ENCODE data around the gene NGRN.
A peak's percentile ranks its signal among the peaks of the same experiment; 100 is the strongest.
"Not testable (repeated sequence)": the region's sequence is repeated elsewhere in the genome, so short reads cannot be mapped to it uniquely, and the experiment has no call there.

Gene NGRN

DNA sequence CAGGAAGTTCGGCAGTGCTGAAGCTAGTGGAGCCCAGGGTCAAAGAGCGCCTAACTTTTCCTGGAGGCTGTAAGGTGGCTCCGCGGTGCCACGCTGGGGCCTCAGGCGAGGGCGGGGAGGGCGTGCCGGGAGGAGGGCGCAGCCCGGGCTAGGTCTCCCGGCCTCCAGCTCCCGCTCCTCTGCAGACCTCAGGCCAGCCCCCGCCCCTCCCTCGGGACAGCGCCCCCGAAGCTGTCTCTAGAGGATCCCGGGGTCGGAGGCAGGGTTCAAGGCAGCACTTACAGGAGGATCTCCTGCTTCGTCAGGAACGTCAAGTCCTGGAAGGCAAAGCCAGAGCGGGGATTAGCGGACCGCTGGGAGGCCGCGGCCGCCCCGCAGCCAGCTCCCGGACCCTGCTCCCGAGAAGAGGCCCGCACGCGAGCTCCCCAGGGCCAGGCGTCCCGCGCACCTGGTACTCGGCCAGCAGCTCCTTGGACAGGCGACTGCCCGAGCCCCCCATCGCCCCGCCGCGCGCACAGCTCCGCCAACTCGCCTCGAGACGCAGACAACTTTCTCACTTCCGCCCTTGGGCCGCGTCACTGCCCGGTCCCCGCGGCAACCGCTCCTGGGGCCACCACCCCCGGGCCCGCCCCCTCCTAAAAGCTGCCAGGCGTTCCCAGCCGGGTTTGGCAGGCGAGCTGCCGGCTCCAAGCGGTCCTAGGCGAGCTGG is 31.9 kb upstream of the NGRN start, which contains the start of gene CIB1:
CIB1 (minus strand) TSS at position 555 of the 709 bp plus-strand sequence; CDS start at position 499, 56 bp downstream.
- DNase-seq (ENCODE audit: low read depth in 2 of 3, low spot score in 1 of 3): peak; percentile 95 to 97 (median 96)

DNA sequence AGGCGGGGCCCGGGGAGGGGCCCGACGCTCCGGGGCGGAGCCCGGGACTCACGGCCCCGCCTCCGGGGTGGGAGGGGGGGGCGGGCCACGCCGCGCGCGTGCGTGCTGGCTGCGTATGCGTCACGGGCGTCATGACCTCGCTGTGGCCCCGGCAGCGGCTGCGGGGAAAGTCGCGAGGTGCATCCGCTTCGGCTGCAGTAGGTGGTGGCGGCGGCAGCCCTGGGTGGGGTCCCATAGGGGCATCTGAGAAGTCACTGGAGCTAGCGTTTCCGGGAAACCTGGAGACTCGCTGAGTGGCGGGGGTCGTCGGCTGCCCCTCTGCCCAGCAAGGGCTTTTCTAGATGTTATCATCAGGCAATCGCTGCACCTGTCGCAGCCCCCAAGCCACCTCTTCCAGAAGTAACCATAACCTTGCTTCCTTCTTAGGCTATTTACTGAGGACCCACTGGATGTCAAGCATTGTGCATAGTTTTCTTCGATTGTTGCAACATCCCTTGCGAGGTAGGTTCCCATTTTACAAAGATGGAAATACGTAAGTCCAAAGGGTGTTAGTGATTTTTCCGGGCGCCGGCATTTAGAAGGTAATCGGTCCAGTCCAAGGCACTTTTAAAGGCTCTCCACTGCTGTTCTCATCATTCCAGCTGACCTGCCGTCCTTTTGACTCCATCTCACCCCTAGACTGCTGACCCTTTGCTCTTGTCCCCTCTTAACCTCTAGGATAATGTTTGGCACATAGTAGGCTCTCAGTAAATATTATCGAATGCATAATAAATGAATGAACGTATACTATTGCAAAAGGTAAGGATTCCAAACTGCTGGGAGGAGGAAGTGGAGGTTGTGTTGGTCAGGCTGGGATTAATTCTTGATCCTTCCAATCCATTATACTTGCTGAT is 31.1 kb upstream of the NGRN start, which contains the start of gene GDPGP1:
GDPGP1 (plus strand) TSS at position 114 of the 893 bp plus-strand sequence. CDS start 6,700 bp downstream, outside the sequence.
- DNase-seq (ENCODE audit: low read depth in 2 of 3, low spot score in 1 of 3): no peak

GRCh38 chr15:90239371-90239770 is 26.1 kb upstream of the NGRN start:
- DNase-seq (ENCODE audit: low read depth in 2 of 3, low spot score in 1 of 3): no peak

DNA sequence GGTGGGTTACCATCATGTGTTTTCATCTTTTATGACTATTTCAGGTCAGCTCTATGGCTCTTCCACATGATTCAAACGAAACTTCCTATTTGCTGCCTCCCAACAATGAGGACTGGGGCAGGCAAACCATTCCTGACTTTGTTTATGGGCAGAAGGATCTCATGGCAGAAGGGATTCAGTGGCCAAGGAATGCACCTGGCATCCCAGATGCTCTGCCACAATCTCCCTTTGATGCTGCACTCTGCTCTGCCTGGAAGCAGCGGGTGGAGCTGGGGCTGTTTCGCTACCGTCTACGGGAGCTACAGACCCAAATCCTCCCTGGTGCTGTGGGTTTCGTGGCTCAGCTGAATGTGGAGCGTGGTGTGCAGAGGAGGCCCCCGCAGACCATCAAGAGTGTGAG is 24.6 kb upstream of the NGRN start:
- DNase-seq (ENCODE audit: low read depth in 2 of 3, low spot score in 1 of 3): no peak

DNA sequence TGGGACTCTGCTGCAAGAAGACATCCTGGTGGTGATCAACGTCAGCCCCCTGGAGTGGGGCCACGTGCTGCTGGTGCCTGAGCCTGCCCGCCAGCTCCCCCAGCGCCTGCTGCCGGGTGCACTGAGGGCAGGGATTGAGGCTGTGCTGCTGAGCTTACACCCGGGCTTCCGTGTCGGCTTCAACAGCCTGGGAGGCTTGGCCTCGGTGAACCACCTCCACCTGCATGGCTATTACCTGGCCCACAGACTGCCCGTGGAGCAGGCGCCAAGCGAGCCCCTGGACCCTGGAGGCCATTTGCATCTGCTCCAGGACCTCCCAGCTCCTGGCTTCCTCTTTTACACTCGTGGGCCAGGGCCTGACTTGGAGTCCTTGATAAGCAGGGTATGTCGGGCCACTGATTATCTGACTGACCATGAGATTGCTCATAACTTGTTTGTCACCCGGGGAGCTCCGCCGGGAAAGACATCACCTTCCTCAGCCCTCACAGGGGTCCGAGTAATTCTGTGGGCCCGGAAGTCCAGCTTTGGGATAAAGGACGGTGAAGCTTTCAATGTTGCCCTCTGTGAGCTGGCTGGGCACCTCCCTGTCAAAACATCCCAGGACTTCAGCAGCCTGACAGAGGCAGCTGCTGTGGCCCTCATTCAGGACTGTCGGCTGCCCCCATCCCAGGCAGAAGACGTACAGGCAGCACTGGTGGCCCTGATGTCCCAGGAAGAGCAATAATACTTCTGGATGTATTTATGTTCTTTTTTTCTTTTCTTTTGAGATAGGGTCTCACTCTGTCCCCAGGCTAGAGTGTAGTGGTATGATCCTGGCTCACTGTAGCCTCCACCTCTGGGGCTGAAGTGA is 23.9 kb upstream of the NGRN start:
- DNase-seq (ENCODE audit: low read depth in 2 of 3, low spot score in 1 of 3): no peak

DNA sequence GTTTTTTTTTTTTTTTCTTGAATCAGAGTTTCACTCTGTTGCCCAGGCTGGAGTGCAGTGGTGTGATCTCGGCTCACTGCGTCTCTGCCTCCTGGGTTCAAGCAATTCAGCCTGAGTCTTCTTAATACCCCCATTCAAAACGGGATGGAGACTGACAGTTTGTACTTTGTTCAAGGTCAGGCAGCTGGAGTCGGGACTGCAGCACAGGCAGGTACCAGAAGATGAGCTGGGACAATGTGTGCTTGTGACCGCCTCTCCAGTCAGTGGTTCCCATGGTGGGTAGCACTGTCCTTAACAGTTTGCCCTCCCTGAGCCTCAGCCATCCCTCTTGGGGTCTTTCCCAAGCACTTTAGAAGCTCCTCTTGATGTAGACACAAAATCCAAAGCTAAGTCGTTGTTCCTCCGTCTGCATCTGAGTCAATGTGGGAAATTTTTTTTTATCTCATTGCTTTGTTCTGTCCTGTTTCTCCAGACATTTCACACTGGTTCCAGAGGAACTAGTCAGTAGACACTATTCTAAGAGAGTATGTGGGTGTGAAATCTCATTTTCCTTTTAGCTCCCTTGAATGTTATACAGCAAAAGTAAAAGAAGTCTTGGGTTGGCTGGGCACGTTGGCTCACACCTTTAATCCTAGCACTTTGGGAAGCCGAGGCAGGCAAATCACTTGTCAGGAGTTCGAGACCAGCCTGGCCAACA is 21.4 kb upstream of the NGRN start:
- no peak for DNase-seq (ENCODE audit: low read depth in 2 of 3, low spot score in 1 of 3)

DNA sequence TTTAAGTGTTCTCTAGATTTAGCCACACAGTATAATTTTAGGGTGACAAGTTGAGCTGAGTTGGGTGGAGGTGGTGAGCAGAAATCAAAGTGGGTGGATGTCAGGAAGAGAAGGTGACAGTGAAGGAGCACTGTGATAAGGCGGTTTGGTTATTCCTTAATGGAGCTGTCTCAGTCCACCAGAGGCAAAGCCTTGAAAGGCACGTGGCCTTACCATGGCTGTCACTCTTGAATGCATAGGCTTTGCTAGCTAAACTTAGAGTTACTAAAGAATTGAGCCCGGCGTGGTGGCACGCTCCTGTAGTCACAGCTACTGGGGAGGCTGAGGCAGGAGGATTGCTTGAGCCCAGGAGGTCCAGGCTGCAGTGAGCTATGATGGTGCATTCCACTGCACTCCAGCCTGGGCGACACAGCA is 16.7 kb upstream of the NGRN start:
- DNase-seq (ENCODE audit: low read depth in 2 of 3, low spot score in 1 of 3): no peak

DNA sequence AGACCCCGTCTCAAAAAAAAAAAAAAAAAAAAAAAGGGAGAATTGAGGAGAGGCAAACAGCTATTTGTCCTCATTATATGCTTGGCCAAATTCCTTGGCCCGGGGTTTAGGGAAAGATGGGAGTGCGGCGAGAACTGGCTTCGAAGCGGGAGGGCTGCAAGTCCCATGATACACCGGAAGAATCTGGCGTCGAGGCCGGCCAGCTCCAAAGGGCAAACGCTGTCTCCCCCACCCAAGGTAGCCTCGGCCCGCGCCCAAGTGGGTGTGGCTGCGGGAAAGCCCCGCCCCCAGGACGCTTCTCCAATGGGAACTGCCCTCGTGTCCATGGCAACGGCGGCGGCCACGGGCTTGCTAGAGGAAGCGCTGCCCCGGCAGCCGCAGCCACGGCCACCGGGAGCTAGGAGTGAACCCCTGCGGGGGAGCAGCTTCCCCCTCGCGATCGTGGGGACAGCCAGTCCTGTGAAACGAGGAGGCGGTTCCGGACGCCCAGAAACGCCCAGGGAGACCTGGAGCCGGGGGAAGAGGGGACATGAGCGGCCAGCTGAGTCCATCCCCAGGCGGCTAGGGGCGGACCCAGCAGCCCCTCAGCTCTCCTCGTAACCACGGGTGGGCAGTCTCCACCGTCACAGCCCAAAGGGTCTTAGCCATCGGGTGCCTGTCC is 16.1 kb upstream of the NGRN start, which contains the start of gene TTLL13:
TTLL13 (plus strand) TSS at position 354 of the 661 bp plus-strand sequence. CDS start 1,075 bp downstream, outside the sequence.
- DNase-seq (ENCODE audit: low read depth in 2 of 3, low spot score in 1 of 3): peak; percentile 63 to 85 (median 76)

DNA sequence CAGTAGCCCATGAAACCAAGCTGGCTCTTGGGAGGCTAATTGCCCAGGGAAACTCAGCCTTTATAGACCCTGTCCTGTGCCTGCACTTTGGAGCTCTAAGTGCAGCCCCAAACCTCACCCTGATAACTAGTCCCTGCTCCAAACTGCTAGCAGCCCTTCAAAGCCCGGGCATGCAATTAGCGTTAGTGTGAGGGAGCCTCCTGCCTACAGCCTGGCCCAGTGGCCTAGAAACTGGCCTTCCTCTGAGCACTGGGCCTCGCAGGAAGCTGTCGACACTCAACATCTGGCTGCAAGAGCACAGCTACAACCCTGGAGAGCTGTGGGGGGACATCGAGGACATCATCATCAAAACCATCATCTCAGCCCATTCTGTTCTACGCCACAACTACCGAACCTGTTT is 7.7 kb upstream of the NGRN start:
- DNase-seq (ENCODE audit: low read depth in 2 of 3, low spot score in 1 of 3): no peak

GRCh38 chr15:90259524-90259923 is 5.9 kb upstream of the NGRN start:
- DNase-seq (ENCODE audit: low read depth in 2 of 3, low spot score in 1 of 3): no peak

DNA sequence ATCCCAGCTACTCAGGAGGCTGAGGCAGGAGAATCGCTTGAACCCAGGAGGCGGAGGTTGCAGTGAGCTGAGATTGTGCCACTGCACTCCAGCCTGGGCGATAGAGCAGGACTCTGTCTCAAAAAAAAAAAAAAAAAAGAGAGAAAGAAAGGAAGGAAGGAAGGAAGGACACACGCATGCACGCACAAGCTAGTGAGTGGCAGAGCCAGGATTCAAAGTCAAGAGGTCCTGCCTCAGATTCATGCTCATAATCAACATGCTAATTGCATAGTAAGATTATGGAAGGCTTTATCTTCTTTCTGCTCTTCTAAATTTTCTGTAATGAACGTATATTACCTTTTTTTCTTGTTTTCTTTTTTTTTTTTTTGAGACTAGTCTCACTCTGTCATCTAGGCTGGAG is 4.7 kb upstream of the NGRN start:
- DNase-seq (ENCODE audit: low read depth in 2 of 3, low spot score in 1 of 3): not testable (repeated sequence)

DNA sequence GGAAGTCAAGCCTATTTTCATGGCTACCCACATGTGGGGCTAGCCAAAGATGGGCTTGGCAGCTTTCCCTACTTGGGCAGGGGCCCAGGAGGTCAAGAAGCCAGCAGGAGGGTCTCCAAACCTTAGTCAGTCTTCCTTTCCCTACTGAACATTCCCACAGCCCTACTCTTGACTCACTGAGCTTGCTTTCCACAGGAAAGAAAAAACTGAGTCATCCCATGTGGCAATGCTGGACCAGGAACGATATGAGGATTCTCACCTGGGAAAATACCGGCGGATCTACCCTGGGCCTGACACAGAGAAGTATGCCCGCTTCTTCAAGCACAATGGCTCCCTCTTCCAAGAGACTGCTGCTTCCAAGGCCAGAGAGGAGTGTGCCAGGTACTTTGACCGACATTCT is 3.7 kb upstream of the NGRN start:
- DNase-seq (ENCODE audit: low read depth in 2 of 3, low spot score in 1 of 3): no peak

GRCh38 chr15:90262426-90262825 is 3.0 kb upstream of the NGRN start:
- DNase-seq (ENCODE audit: low read depth in 2 of 3, low spot score in 1 of 3): no peak

DNA sequence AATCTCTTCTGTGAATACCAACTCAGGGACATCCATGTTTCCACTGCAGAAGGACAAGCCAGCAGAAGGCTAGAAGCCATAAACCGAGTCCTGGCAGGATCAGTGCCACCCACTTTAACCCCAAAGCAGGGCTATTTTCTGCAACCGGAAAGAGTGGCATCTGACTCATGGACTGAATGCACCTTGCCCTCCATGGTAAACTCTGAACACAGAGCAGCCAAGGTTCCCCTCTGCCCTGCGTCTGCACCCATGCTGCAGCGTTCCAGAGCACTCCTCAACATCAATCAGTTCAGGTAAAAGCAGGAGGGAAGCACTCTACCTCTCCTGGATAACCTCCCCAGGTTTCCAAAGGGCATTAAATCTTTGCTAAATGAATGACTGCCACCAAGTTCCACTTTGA is 801 bp upstream of the NGRN start:
- peak in 1 of 3 donors; percentile 29 for DNase-seq (ENCODE audit: low read depth in 2 of 3, low spot score in 1 of 3)

- peak; percentile 22 to 43 (median 27) for DNase-seq (ENCODE audit: low read depth in 2 of 3, low spot score in 1 of 3)
Measured at GRCh38 chr15:90266061-90266431, 574 bp downstream of the NGRN start.

GRCh38 chr15:90266485-90266884 is 1.0 kb downstream of the NGRN start:
- DNase-seq (ENCODE audit: low read depth in 2 of 3, low spot score in 1 of 3): no peak

DNA sequence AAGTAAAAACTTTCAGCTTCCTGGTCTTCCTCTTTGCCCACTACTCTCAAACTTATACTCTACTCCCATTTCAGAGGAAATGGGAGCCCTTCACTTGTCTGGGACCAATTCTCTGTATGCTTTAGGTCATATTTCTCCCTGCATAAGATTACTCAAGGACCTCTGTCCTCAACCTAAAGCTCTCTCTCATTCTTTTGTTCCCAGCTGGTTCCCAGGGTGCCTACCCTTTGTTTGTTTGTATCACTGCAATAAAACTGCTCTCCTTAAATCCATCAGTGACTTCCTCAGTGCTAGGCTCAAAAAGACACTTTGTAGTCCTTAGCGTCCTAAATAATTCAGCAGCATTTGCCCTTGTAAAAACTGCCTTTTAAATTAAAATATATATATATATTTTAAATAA is 2.9 kb downstream of the NGRN start:
- DNase-seq (ENCODE audit: low read depth in 2 of 3, low spot score in 1 of 3): no peak

GRCh38 chr15:90270502-90271150 is 5.2 kb downstream of the NGRN start:
- no peak for DNase-seq (ENCODE audit: low read depth in 2 of 3, low spot score in 1 of 3)

DNA sequence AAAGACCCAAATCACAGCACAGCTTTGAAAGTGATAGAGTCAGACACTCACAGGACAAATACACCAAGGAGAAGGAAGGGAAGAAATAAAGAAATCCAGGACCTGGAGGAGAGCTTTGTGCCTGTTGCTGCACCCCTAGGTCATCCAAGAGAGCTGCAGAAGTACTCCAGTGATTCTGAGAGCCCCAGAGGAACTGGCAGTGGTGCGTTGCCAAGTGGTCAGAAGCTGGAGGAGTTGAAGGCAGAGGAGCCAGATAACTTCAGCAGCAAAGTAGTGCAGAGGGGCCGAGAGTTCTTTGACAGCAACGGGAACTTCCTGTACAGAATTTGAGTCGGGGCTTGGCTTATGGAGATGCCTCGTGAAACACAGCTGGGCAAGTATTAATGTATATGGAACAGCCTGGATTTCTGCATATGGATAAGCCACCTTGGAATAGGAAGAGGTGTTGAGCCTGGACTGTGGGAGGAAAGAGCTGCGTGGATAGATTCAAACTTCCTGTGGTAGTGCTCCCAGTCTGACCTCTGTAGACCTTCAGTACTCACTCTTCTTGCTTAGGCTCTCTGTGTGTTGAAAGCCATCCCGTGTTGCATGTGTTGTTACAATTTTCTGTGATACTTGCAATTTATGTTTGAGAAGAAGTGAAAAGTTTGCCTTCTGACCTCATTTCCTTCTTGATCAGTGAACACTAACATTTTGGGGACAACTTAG is 6.1 kb downstream of the NGRN start:
- DNase-seq (ENCODE audit: low read depth in 2 of 3, low spot score in 1 of 3): no peak

All from stimulated activated CD4-positive, alpha-beta T cell treated with anti-CD3 and anti-CD28 coated beads, Interleukin-12 subunit alpha, Interleukin-12 subunit beta, amount 100 ng/mL, for 48 hours (primary cell).